ENCODE results near the gene OR52E1.
"Not testable (repeated sequence)": the region's sequence is repeated elsewhere in the genome, so short reads cannot be mapped to it uniquely, and the experiment has no call there.

OR52E1 gene

GRCh38 chr11:5043380-5043779 is 26.0 kb upstream of the OR52E1 start:
- DNase-seq (ENCODE audit: low read depth in 2 of 2), result peak in 1 of 2 donors; percentile 63
- no peak for TF ChIP-seq CTCF (IDR thresholded peaks at IDR 0.05; ENCODE audit: low read depth, low read length)
- H3K4me3 ChIP-seq (replicated peaks in 1 of 2; ENCODE audit: low read depth in 2 of 2, low read length in 2 of 2), result no peak overlapping the region

DNA sequence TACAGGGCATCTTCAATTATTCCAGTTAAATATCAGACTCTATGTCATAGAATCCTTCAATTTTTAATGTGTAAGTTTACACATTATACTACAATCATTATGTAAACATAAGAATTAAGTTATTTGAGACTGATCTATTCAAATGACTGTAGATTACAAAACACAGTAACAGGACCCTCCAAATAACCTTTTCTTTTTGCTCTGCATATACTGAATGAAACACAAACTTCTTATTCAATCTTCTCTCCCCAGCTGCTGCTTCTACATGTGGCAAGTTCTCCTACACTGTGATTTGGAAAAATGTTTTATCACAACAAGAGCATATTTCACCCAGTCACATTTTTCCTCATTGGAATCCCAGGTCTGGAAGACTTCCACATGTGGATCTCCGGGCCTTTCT is 23.1 kb upstream of the OR52E1 start, which contains the start of gene OR52J3:
OR52J3 (plus strand) TSS at position 301 of the 400 bp plus-strand sequence; CDS start at position 301, 0 bp downstream.
- TF ChIP-seq CTCF (IDR thresholded peaks at IDR 0.05; ENCODE audit: low read depth, low read length), result no peak
- H3K4me3 ChIP-seq (replicated peaks in 1 of 2; ENCODE audit: low read depth in 2 of 2, low read length in 2 of 2), result no peak within 1 kb of the TSS
- no peak for DNase-seq (ENCODE audit: low read depth in 2 of 2)

- TF ChIP-seq CTCF (IDR thresholded peaks at IDR 0.05; ENCODE audit: low read depth, low read length), result no peak
- no peak overlapping the region for H3K4me3 ChIP-seq (replicated peaks in 1 of 2; ENCODE audit: low read depth in 2 of 2, low read length in 2 of 2)
- no peak for DNase-seq (ENCODE audit: low read depth in 2 of 2)
Observed at GRCh38 chr11:5046754-5047330, 22.5 kb upstream of the OR52E1 start.

GRCh38 chr11:5058679-5059078 is 10.7 kb upstream of the OR52E1 start:
- DNase-seq (ENCODE audit: low read depth in 2 of 2); H3K4me3 ChIP-seq (replicated peaks in 1 of 2; ENCODE audit: low read depth in 2 of 2, low read length in 2 of 2): not testable (repeated sequence)

- no peak for DNase-seq (ENCODE audit: low read depth in 2 of 2)
- no peak within 1 kb of the TSS for H3K4me3 ChIP-seq (replicated peaks in 1 of 2; ENCODE audit: low read depth in 2 of 2, low read length in 2 of 2)
- TF ChIP-seq CTCF (IDR thresholded peaks at IDR 0.05; ENCODE audit: low read depth, low read length), result no peak
Observed at GRCh38 chr11:5059391-5059790, 10.0 kb upstream of the OR52E1 start, which contains the start of gene OR52E2. TSS of gene OR52E2 (minus strand) at chr11:5059627. CDS start at chr11:5059627, 0 bp downstream.

GRCh38 chr11:5065027-5065426 is 4.3 kb upstream of the OR52E1 start:
- no peak overlapping the region for H3K4me3 ChIP-seq (replicated peaks in 1 of 2; ENCODE audit: low read depth in 2 of 2, low read length in 2 of 2)
- no peak for DNase-seq (ENCODE audit: low read depth in 2 of 2)
- TF ChIP-seq CTCF (IDR thresholded peaks at IDR 0.05; ENCODE audit: low read depth, low read length), result no peak

- TF ChIP-seq CTCF (IDR thresholded peaks at IDR 0.05; ENCODE audit: low read depth, low read length), result no peak
- no peak for DNase-seq (ENCODE audit: low read depth in 2 of 2)
- H3K4me3 ChIP-seq (replicated peaks in 1 of 2; ENCODE audit: low read depth in 2 of 2, low read length in 2 of 2), result no peak overlapping the region
Observed at GRCh38 chr11:5071799-5072198, 2.4 kb downstream of the OR52E1 start.

Measured in cardiac fibroblast (primary cell).